Common myeloid progenitor, CD34-positive (primary cell): ENCODE measurements around the gene EPHA3.

ENCODE experiments used
- CTCF ChIA-PET: fragments of 350-600 bp; sonication (Branson Sonifier 250); formaldehyde crosslinking; loops from one replicate; lab custom pipeline; 2021; ENCODE audit warnings: antibody characterized with exemption; lab: Charles Lee
- POLR2A ChIA-PET: fragments of 350-600 bp; sonication (Branson Sonifier 250); formaldehyde crosslinking; loops from one replicate; lab custom pipeline; 2021; ENCODE audit warnings: antibody characterized with exemption; lab: Charles Lee
- DNase-seq, 3 donors: peaks; one replicate each; pipeline versions ENCODE4 v3.0.0 to v3.0.0-alpha.2; 2013
- H3K27ac ChIP-seq, 2 experiments: 1 replicate in 1 of 2; 2 replicates in 1 of 2; pipeline ENCODE4 v1.7.0; 2013; ENCODE audit warnings: inconsistent platforms in 2 of 2, low read length in 2 of 2, mild to moderate bottlenecking in 2 of 2, low read depth in 1 of 2, moderate library complexity in 1 of 2; ENCODE audit not compliant: severe bottlenecking in 2 of 2, insufficient read depth in 1 of 2, poor library complexity in 1 of 2
- H3K27me3 ChIP-seq, 5 experiments: replicated peaks in 2 of 5; 1 replicate in 3 of 5; 2 replicates in 2 of 5; pipeline versions ENCODE4 v1.6.1 to v1.7.0; 2013; ENCODE audit warnings: low read length in 4 of 5, mild to moderate bottlenecking in 2 of 5, moderate library complexity in 2 of 5, inconsistent platforms in 1 of 5; ENCODE audit not compliant: insufficient read depth in 5 of 5, control insufficient read depth in 4 of 5
- H3K36me3 ChIP-seq, 4 experiments: 1 replicate in 2 of 4; 2 replicates in 2 of 4; pipeline versions ENCODE4 v1.6.1 to v1.7.0; 2013; ENCODE audit warnings: low read length in 3 of 4, control low read depth in 1 of 4, mild to moderate bottlenecking in 1 of 4; ENCODE audit not compliant: control insufficient read depth in 4 of 4, insufficient read depth in 4 of 4
- H3K4me1 ChIP-seq, 4 experiments: 1 replicate in 3 of 4; 2 replicates in 1 of 4; pipeline versions ENCODE4 v1.6.1 to v1.7.1; 2013; ENCODE audit warnings: low read length in 3 of 4, mild to moderate bottlenecking in 3 of 4, control low read depth in 1 of 4, inconsistent platforms in 1 of 4, moderate library complexity in 1 of 4; ENCODE audit not compliant: control insufficient read depth in 4 of 4, insufficient read depth in 4 of 4; ENCODE audit errors: control extremely low read depth in 1 of 4
- H3K4me3 ChIP-seq, 7 experiments: 1 replicate in 4 of 7; 2 replicates in 3 of 7; pipeline versions ENCODE4 v1.5.1 to v1.7.0; 2013; ENCODE audit warnings: mild to moderate bottlenecking in 7 of 7, low read length in 6 of 7, moderate library complexity in 6 of 7, inconsistent platforms in 2 of 7, low read depth in 2 of 7, control low read depth in 1 of 7; ENCODE audit not compliant: insufficient read depth in 4 of 7, control insufficient read depth in 1 of 7; ENCODE audit errors: extremely low read depth in 1 of 7
- H3K9me3 ChIP-seq, 5 experiments: 1 replicate in 4 of 5; 2 replicates in 1 of 5; pipeline versions ENCODE4 v1.6.1 to v1.7.1; 2013; ENCODE audit warnings: low read length in 4 of 5, mild to moderate bottlenecking in 2 of 5, inconsistent platforms in 1 of 5, low read depth in 1 of 5, moderate library complexity in 1 of 5; ENCODE audit not compliant: control insufficient read depth in 4 of 5, insufficient read depth in 2 of 5; ENCODE audit errors: control extremely low read depth in 1 of 5
- WGBS: methylation state at CpG from one replicate; pipeline ENCODE4 v1.1.5; 2013; ENCODE audit not compliant: insufficient coverage; 5-methylcytosine and 5-hydroxymethylcytosine counted together

Gene EPHA3

GRCh38 chr3:89441141-89441540 lies 333.7 kb downstream of the EPHA3 start:
- CTCF ChIA-PET = no interaction called here
- no peak for DNase-seq
- peaks cover 0 to 1% (median 0%) of the 10 kb centered on the region in 5 experiments for H3K27me3 ChIP-seq
- H3K4me1 ChIP-seq = no peaks in the 10 kb centered on the region
- no peak overlapping the region for H3K27ac ChIP-seq
- H3K36me3 ChIP-seq = no peaks in the 10 kb centered on the region
- H3K4me3 ChIP-seq = no peak overlapping the region
- no peaks in the 10 kb centered on the region for H3K9me3 ChIP-seq
- POLR2A ChIA-PET = no interaction called here

GRCh38 chr3:89446593-89446992 lies 339.2 kb downstream of the EPHA3 start:
- H3K27ac ChIP-seq = no peak overlapping the region
- no peak overlapping the region for H3K4me3 ChIP-seq
- CTCF ChIA-PET = no interaction called here
- H3K27me3 ChIP-seq = no peaks in the 10 kb centered on the region
- no peak for DNase-seq
- POLR2A ChIA-PET = no interaction called here
- WGBS = no CpG with 5 or more reads among the region's 1 CpG
- no peaks in the 10 kb centered on the region for H3K9me3 ChIP-seq
- H3K36me3 ChIP-seq = no peaks in the 10 kb centered on the region
- H3K4me1 ChIP-seq = no peaks in the 10 kb centered on the region

- no peak for DNase-seq
- H3K4me3 ChIP-seq = no peak overlapping the region
- no peak overlapping the region for H3K27ac ChIP-seq
- no peaks in the 10 kb centered on the region for H3K4me1 ChIP-seq
- POLR2A ChIA-PET = no interaction called here
- no peaks in the 10 kb centered on the region for H3K27me3 ChIP-seq
- H3K36me3 ChIP-seq = no peaks in the 10 kb centered on the region
- H3K9me3 ChIP-seq = no peaks in the 10 kb centered on the region
- 80% methylated on average over 1 of the region's 1 CpG for WGBS
- CTCF ChIA-PET = no interaction called here
Measured at GRCh38 chr3:89447243-89447642, 339.8 kb downstream of the EPHA3 start.

GRCh38 chr3:89449086-89449485 lies 341.7 kb downstream of the EPHA3 start:
- H3K4me3 ChIP-seq = no peak overlapping the region
- 100% methylated on average over 3 of the region's 4 CpGs for WGBS
- H3K4me1 ChIP-seq = no peaks in the 10 kb centered on the region
- no peaks in the 10 kb centered on the region for H3K36me3 ChIP-seq
- H3K27ac ChIP-seq = no peak overlapping the region
- POLR2A ChIA-PET = no interaction called here
- CTCF ChIA-PET = no interaction called here
- DNase-seq = no peak
- H3K27me3 ChIP-seq = no peaks in the 10 kb centered on the region
- H3K9me3 ChIP-seq = no peaks in the 10 kb centered on the region

GRCh38 chr3:89452066-89452465 lies 344.6 kb downstream of the EPHA3 start:
- Histone ChIP-seq H3K4me3 (no peak overlapping the region), H3K4me1 (no peaks in the 10 kb centered on the region), H3K9me3 (no peaks in the 10 kb centered on the region), H3K27me3 (no peaks in the 10 kb centered on the region), H3K36me3 (no peaks in the 10 kb centered on the region), H3K27ac (no peak overlapping the region)
- DNase-seq = no peak
- no CpG with 5 or more reads among the region's 2 CpGs for WGBS
- POLR2A ChIA-PET = no interaction called here
- CTCF ChIA-PET = no interaction called here

- no CpG with 5 or more reads among the region's 2 CpGs for WGBS
Measured at GRCh38 chr3:89455240-89455639, 347.8 kb downstream of the EPHA3 start.

GRCh38 chr3:89467898-89468363 lies 360.5 kb downstream of the EPHA3 start:
- peaks cover 0 to 1% (median 0%) of the 10 kb centered on the region in 5 experiments for H3K9me3 ChIP-seq
- no peaks in the 10 kb centered on the region for H3K4me1 ChIP-seq
- H3K36me3 ChIP-seq = no peaks in the 10 kb centered on the region
- no peaks in the 10 kb centered on the region for H3K27me3 ChIP-seq
- H3K4me3 ChIP-seq = no peak overlapping the region
- WGBS = 100% methylated on average over 3 of the region's 4 CpGs
- DNase-seq = no peak
- no peak overlapping the region for H3K27ac ChIP-seq
- POLR2A ChIA-PET = no interaction called here
- CTCF ChIA-PET = no interaction called here

More at GRCh38 chr3:89455240-89455639, 347.8 kb downstream of the EPHA3 start:
- no peak overlapping the region for H3K27ac ChIP-seq
- no peak for DNase-seq
- H3K36me3 ChIP-seq = no peaks in the 10 kb centered on the region
- no peaks in the 10 kb centered on the region for H3K9me3 ChIP-seq
- ChIA-PET POLR2A (no interaction called here), CTCF (no interaction called here)
- no peaks in the 10 kb centered on the region for H3K4me1 ChIP-seq
- H3K4me3 ChIP-seq = no peak overlapping the region
- H3K27me3 ChIP-seq = no peaks in the 10 kb centered on the region
